HG03378 (cell line): ENCODE results near the gene PVALEF.

Experiments
- ATAC-seq: cut with Tn5 transposase; IDR thresholded peaks from one replicate; pipeline ENCODE4 v1.9.1; 2021; ENCODE audit warnings: mild to moderate bottlenecking, moderate library complexity; ENCODE audit not compliant: unreplicated experiment

The PVALEF gene

GRCh38 chr17:81128338-81128737 is 37.0 kb upstream of the PVALEF start:
- no peak for ATAC-seq

- ATAC-seq = no peak
These were observed 36.5 kb upstream of the PVALEF start for GRCh38 chr17:81128774-81129173.

DNA sequence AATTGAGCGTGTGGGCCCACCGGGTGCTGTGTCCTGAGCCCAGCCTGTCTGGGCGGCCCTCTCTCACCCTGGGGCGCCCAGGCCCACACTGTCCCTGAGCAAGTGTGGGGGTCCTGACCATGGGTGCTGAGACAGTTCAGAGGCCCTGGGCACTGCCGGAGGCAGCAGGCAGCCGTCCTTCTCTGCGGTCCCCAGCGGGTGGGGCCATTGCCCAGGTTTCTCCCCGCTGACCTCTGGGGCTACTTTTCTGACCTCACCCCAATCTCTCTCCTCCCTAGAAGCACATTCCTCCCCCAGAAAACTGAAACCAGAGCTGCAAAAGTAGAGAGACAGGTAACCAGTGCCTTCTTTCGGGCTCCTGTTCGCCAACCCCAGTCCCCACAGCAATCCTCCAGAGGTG is 36.0 kb upstream of the PVALEF start:
- no peak for ATAC-seq

GRCh38 chr17:81129711-81130367 is 35.5 kb upstream of the PVALEF start:
- ATAC-seq = no peak

- ATAC-seq = no peak
These were observed 34.6 kb upstream of the PVALEF start for GRCh38 chr17:81130385-81131361.

DNA sequence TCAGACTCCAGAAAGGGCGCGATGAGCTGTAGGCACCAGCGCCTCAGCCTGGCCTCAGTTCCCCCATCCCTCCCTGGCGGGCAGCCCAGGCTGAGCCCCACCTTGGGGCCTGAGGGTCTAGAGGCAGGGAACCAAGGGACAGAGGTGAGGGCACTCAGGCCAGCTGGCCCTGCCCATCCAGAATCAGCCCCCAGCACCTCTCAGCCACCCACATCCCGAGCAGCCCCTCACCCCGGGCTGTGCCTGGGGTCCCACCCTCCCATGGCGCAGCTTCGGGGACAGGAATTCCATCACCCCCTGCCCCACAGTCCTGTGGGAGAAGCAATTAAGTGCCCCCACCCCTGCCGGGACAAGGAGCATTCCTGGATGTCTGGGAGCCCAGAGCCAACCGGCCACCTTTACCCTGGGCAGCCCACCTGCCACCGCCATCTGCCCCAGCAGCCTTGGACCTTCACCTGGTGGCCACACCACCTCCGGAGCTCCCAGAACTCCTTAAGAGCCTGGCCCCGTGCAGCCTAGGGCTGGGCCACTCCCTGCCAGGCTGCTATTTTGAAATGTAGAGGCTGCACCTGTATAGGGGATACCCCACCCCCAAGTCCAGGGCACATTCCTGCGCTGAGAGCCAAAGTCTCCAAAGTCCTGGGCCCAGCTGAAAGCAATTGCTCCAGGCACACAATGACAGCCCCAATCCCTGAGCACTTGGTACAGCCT is 33.7 kb upstream of the PVALEF start:
- no peak for ATAC-seq

- no peak for ATAC-seq
These were observed 33.1 kb upstream of the PVALEF start for GRCh38 chr17:81132197-81132540.

DNA sequence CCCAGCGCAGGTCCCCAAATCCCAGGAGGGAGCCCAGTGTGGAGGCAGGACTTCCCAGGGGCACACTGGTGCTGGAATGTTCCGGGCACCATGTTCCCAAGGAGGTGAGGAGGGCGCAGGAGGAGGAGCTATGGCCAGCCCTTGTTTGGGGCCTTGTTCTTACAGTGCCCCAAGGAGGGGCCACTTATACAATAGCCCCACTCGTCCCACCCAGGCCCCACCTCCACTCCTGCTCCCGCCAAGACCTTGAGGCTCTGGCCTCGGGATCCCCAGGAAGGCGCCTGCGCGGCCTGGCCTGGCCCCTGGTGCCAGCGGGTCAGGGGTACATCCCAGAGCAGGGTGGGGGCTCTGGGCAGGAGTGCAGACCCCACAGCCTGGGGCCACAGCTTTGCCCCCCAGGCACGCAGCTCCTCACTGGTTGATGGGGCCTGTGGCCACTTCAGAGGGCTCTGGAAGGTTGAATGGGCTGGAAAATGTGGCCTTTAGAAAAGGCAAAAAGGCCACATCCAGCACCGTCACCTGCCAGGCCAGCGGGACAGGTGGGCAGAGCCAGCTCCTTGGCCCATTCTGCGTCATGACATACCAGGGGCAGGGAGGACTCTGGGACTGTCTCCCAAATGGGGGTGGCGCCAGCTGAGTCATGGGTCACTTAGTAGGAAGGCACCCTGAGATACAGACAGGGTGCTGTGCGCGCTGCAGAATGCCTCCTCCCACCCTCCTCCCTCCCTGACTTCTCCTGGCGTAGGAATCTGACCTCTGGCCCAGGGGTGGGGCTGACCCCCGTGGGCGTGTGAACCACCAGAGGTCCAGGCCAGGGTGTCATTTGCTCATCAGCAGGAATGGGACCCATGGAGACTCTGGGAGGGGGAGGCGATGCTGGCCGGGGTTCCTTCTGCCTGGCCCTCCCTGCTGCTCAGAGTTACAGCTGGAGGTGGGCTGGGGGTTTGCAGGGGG is 32.3 kb upstream of the PVALEF start:
- ATAC-seq = no peak

- no peak for ATAC-seq
These were observed 31.1 kb upstream of the PVALEF start for GRCh38 chr17:81134064-81134781.

DNA sequence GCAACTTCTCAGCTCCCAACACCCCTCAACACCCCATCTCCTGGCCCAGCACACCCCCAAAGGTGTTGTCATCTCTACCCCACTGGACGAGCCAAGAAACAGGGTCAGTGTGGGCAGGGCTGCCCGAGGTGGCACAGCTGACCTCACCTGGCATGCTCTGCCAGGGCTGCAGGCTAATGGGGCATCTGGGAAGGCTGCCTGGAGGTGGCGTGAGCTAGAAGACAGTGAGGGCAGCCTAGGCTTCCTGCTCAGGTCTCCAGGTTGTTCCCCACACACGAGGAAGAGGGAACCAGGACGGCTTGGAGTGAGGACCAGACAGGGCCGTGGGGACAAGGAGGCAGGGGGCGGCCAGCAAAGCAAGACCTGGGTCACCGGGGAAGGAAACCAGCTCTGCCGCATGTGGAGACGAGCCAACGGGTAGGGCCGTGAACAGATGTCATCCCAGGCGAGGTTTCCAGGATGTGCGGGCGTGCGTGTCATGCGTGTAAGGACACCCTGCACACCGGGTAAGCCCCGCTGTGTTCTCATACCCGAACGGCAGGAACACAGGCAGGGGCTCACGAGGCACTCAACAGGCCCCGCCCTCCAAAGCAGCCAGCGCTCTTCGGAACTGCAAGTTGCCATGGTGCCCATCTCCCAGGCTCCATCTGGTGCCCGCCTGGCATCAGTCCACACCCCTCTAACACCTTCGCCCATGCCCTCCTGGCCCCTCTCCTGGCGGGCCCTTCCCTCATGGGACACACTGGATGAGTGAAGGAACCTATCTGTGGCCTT is 29.6 kb upstream of the PVALEF start:
- ATAC-seq = no peak

DNA sequence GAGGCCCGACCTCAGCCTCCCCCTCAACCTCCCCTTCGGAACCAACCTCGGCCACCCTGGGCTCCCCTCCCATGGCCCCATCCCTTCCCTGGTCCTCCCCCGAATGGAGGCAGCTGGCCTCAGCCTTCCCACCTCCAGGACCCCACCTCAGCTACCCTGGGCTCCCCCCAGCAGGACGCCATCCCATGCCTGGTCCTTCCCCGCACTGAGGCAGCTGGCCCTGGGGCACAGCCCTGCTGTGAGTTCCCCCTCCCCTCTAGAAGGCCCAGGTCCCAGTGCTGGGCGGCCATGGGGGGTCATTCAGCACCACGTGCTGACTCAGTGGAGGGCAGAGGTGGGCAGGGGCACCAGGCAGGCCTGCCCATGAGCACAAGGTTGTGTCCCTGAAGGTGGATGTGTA is 28.9 kb upstream of the PVALEF start:
- no peak for ATAC-seq

GRCh38 chr17:81137248-81137647 is 28.1 kb upstream of the PVALEF start:
- ATAC-seq = no peak

GRCh38 chr17:81138083-81138482 is 27.2 kb upstream of the PVALEF start:
- ATAC-seq = no peak

DNA sequence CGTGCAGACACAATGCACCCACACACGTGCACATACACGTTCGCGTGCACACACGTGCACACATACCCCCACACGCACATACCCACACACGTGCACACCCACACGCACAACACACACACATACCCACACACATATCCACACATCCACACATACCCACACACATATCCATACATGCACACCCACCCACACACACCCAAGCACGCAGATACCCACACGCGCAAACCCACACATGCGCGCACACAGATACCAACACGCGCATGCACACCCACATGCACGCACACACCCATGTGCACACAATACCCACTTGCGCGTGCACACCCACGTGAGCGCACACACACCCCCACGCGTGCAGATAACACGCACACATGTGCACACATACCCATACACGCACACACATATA is 26.8 kb upstream of the PVALEF start:
- ATAC-seq = no peak

DNA sequence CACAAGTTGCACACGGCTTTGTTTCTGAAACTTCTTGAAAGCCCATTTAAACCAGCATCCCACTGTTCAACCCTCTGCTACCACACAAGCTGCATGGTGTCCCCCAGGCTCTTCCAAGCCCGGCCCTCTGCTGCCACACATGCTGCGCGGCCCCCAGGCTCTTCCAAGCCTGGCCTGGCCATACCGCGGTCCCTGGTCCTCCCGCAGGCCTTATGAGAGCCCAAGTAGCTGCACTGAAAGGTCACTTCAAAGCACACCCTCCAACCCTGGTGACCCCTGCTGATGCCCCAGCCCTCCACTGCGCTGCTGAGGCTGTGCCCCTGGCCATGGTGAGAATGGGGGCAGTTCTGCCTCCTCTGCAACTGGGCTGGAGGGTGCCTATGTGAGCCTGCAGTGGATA is 25.9 kb upstream of the PVALEF start:
- ATAC-seq = no peak

- no peak for ATAC-seq
These were observed 25.3 kb upstream of the PVALEF start for GRCh38 chr17:81140018-81140417.

GRCh38 chr17:81140695-81141094 is 24.6 kb upstream of the PVALEF start:
- no peak for ATAC-seq

DNA sequence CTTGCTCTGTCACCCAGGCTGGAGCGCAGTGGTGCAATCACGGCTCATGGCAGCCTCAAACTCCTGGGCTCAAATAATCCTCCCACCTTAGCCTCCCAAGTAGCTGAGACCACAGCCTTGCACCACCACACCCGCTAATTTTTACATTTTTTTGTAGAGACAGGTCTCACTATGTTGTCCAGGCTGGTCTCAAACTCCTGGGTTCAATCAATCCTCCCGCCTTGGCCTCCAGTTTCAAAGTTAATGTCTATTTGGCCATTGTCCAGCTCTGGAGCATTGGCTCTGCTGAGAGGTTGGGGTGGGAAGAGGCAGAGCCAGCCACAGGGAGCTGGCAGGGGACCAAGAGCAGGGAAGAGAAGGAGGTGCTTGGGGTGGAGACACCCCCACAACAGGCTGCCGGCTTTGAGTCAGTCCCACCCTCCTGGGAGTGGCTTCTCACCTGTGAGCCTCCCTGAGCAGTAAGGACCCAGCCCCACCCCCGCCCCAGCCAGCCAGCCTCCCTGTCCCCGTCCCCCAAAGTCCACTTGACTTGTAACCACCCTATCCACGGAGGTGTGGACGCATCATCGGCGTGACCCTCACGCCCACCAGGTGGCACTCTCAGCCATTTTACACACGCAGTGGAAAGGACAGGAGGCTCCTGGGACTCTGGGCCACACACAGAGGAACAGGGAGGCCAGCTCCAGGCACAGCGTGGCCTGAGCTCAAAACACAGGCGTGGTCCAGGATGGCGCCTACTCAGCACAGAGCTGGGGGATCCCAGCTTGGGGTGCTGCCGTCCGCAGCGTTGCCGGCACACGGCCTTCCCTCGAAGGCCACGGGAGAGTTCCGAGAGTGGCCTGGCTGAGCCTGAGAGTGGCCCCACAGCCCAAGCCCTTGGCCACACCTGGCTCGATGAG is 22.8 kb upstream of the PVALEF start:
- ATAC-seq = no peak
